ENCODE measurements around the gene RUNDC1. TPM values are rescaled to one million over a fixed set of nuclear protein-coding genes. Genes with fewer than 3 reads are reported as not detected.

Gene RUNDC1
- total RNA-seq, 1 experiment from 2014 or later, result 18.2 TPM

GRCh38 chr17:43011728-43012472 is 31.5 kb downstream of the RUNDC1 start:
- Mint-ChIP-seq H3K27me3 (ENCODE audit: insufficient read depth, unreplicated experiment) (no peaks in the 10 kb centered on the region), H3K27ac (ENCODE audit: unreplicated experiment) (peak overlapping the region; percentile 37), H3K9me3 (ENCODE audit: unreplicated experiment) (no peaks in the 10 kb centered on the region), H3K4me1 (ENCODE audit: low read depth, unreplicated experiment) (peaks cover 17% of the 10 kb centered on the region), H3K36me3 (ENCODE audit: insufficient read depth, unreplicated experiment) (peaks cover 22% of the 10 kb centered on the region), H3K4me3 (ENCODE audit: unreplicated experiment) (no peak overlapping the region)
- no peaks in the 10 kb centered on the region for H3K27me3 ChIP-seq (replicated peaks; ENCODE audit: control insufficient read depth, insufficient read depth, low read length)
- ChIA-PET POLR2A (interaction anchor here (4.1 kb wide), 1 partner anchor 14 kb away, joined by 37 read pairs; the partner anchor contains the start of gene RPL27), CTCF (no interaction called here)
- H3K4me1 ChIP-seq, result peaks cover 20% of the 10 kb centered on the region
- H3K9me3 ChIP-seq, result no peaks in the 10 kb centered on the region
- no peaks in the 10 kb centered on the region for H3K36me3 ChIP-seq (ENCODE audit: control insufficient read depth, insufficient read depth, low read length)
- intact Hi-C loops (cut with micrococcal nuclease; ENCODE audit: unreplicated experiment), result no loop called here
- BruUV-seq (replicated peaks), result no TSS peak
- no peak for DNase-seq
- no peak for TF ChIP-seq CTCF (IDR thresholded peaks at IDR 0.05; ENCODE audit: insufficient read depth in 1 of 2, low read depth in 1 of 2, low read length in 1 of 2, severe bottlenecking in 1 of 2, unreplicated experiment in 1 of 2)
- H3K4me3 ChIP-seq (ENCODE audit: low read depth, low read length), result no peak overlapping the region

- no peaks in the 10 kb centered on the region for H3K27me3 ChIP-seq (replicated peaks; ENCODE audit: control insufficient read depth, insufficient read depth, low read length)
- Mint-ChIP-seq H3K36me3 (ENCODE audit: insufficient read depth, unreplicated experiment) (peaks cover 19% of the 10 kb centered on the region), H3K27ac (ENCODE audit: unreplicated experiment) (no peak overlapping the region), H3K27me3 (ENCODE audit: insufficient read depth, unreplicated experiment) (no peaks in the 10 kb centered on the region), H3K4me3 (ENCODE audit: unreplicated experiment) (no peak overlapping the region), H3K9me3 (ENCODE audit: unreplicated experiment) (no peaks in the 10 kb centered on the region), H3K4me1 (ENCODE audit: low read depth, unreplicated experiment) (peaks cover 17% of the 10 kb centered on the region)
- H3K36me3 ChIP-seq (ENCODE audit: control insufficient read depth, insufficient read depth, low read length), result no peaks in the 10 kb centered on the region
- no peaks in the 10 kb centered on the region for H3K9me3 ChIP-seq
- H3K4me3 ChIP-seq (ENCODE audit: low read depth, low read length), result no peak overlapping the region
- ChIA-PET CTCF (interaction anchor here (0.6 kb wide), 1 partner anchor 97 kb away, joined by 3 read pairs; no protein-coding TSS in a partner anchor), POLR2A (interaction anchor here (4.1 kb wide), 1 partner anchor 15 kb away, joined by 37 read pairs; the partner anchor contains the start of gene RPL27)
- intact Hi-C loops (cut with micrococcal nuclease; ENCODE audit: unreplicated experiment), result no loop called here
- H3K4me1 ChIP-seq, result peaks cover 20% of the 10 kb centered on the region
- TF ChIP-seq CTCF (IDR thresholded peaks at IDR 0.05; ENCODE audit: insufficient read depth in 1 of 2, low read depth in 1 of 2, low read length in 1 of 2, severe bottlenecking in 1 of 2, unreplicated experiment in 1 of 2), result no peak
- BruUV-seq (replicated peaks), result no TSS peak
- no peak for DNase-seq
Observed at GRCh38 chr17:43013296-43013695, 32.9 kb downstream of the RUNDC1 start.

GRCh38 chr17:43014020-43014648 is 33.8 kb downstream of the RUNDC1 start:
- peaks cover 20% of the 10 kb centered on the region for H3K4me1 ChIP-seq

More at GRCh38 chr17:43014020-43014648, 33.8 kb downstream of the RUNDC1 start:
- Histone ChIP-seq H3K9me3 (no peaks in the 10 kb centered on the region), H3K36me3 (ENCODE audit: control insufficient read depth, insufficient read depth, low read length) (no peaks in the 10 kb centered on the region; the same call in 1 of the 2 replicates), H3K27me3 (replicated peaks; ENCODE audit: control insufficient read depth, insufficient read depth, low read length) (no peaks in the 10 kb centered on the region), H3K4me3 (ENCODE audit: low read depth, low read length) (no peak overlapping the region)
- CTCF ChIA-PET, result no interaction called here
- Mint-ChIP-seq H3K36me3 (ENCODE audit: insufficient read depth, unreplicated experiment) (peaks cover 19% of the 10 kb centered on the region), H3K27ac (ENCODE audit: unreplicated experiment) (no peak overlapping the region), H3K4me3 (ENCODE audit: unreplicated experiment) (no peak overlapping the region), H3K4me1 (ENCODE audit: low read depth, unreplicated experiment) (peaks cover 17% of the 10 kb centered on the region), H3K9me3 (ENCODE audit: unreplicated experiment) (no peaks in the 10 kb centered on the region), H3K27me3 (ENCODE audit: insufficient read depth, unreplicated experiment) (no peaks in the 10 kb centered on the region)
- DNase-seq, result no peak
- TF ChIP-seq CTCF (IDR thresholded peaks at IDR 0.05; ENCODE audit: insufficient read depth in 1 of 2, low read depth in 1 of 2, low read length in 1 of 2, severe bottlenecking in 1 of 2, unreplicated experiment in 1 of 2), result no peak
- POLR2A ChIA-PET, result interaction anchor here (4.1 kb wide), 1 partner anchor 16 kb away, joined by 37 read pairs; the partner anchor contains the start of gene RPL27
- intact Hi-C loops (cut with micrococcal nuclease; ENCODE audit: unreplicated experiment), result no loop called here
- BruUV-seq (replicated peaks), result no TSS peak

All from Caco-2 (cell line).